HepG2 (cell line): ENCODE data around the gene CAPN15. TPM values are rescaled to one million over a fixed set of nuclear protein-coding genes. Genes with fewer than 3 reads are reported as not detected.

Source experiments
- ATAC-seq: fragments of 200-7000 bp; cut with Tn5 transposase; 3 replicates; pipeline ENCODE4 v1.9.1; 2020; ENCODE audit warnings: mild to moderate bottlenecking, moderate library complexity
- BruUV-seq: library from RNA; stranded (reverse); fragments of 400-500 nt; replicated peaks from 2 replicates; lab custom pipeline; 2021; lab: Mats Ljungman, UMichigan
- CTCF ChIA-PET: fragments of 300-600 bp; formaldehyde crosslinking; extraction: SDS; loops from one replicate; lab custom pipeline; 2021; ENCODE audit warnings: low total read pairs, inconsistent platforms, low intra/inter-chr PET ratio; lab: Yijun Ruan, JAX
- POLR2A ChIA-PET: fragments of 350-600 bp; sonication (Branson Sonifier 250); formaldehyde crosslinking; loops from one replicate; lab custom pipeline; 2020; ENCODE audit warnings: antibody characterized with exemption, inconsistent platforms; lab: Yijun Ruan, JAX
- DNase-seq: peaks from one replicate; pipeline ENCODE4 v3.0.0-alpha.2; 2015; ENCODE audit warnings: low spot score
- FAIRE-seq: peaks from 3 replicates; lab custom pipeline; 2011; peaks lifted over from hg19 to GRCh38; lab: Jason Lieb, UNC
- H2AFZ ChIP-seq: one replicate; pipeline ENCODE4 v1.6.1; 2011; ENCODE audit warnings: low read length, inconsistent platforms
- H3K27ac ChIP-seq: fragments of 300-600 bp; 3 replicates; pipeline ENCODE4 v1.8.0; 2011; ENCODE audit warnings: mixed run types, mild to moderate bottlenecking, mixed read lengths, low read length, inconsistent platforms; ENCODE audit not compliant: insufficient read depth; ENCODE audit errors: extremely low read length
- H3K27me3 ChIP-seq, 2 experiments: fragments of 200-600 bp in 1 of 2; 2 replicates in 1 of 2; 3 replicates in 1 of 2; pipeline versions ENCODE4 v1.6.0 to v1.8.0; 2011; ENCODE audit warnings: low read length in 2 of 2, mild to moderate bottlenecking in 2 of 2, moderate library complexity in 2 of 2, inconsistent platforms in 1 of 2; ENCODE audit not compliant: insufficient read depth in 2 of 2, control insufficient read depth in 1 of 2
- H3K36me3 ChIP-seq, 2 experiments: fragments of 200-600 bp in 1 of 2; replicated peaks in 1 of 2; 2 replicates in 1 of 2; 3 replicates in 1 of 2; pipeline versions ENCODE4 v1.5.1 to v1.8.0; 2011; ENCODE audit warnings: low read length in 2 of 2, inconsistent platforms in 1 of 2; ENCODE audit not compliant: insufficient read depth in 2 of 2, control insufficient read depth in 1 of 2
- H3K4me1 ChIP-seq: 2 replicates; pipeline ENCODE4 v1.5.1; 2012; ENCODE audit warnings: low read length, inconsistent platforms; ENCODE audit not compliant: insufficient read depth
- H3K4me2 ChIP-seq: 2 replicates; pipeline ENCODE4 v1.6.0; 2011; ENCODE audit warnings: low read depth, low read length, inconsistent platforms
- H3K4me3 ChIP-seq, 3 experiments: fragments of 200-600 bp in 1 of 3; sonication (generic), shearing (Covaris generic) in 1 of 3; replicated peaks in 1 of 3; 2 replicates each; pipeline ENCODE4 v1.5.1; 2011 to 2016; ENCODE audit warnings: low read length in 3 of 3, inconsistent platforms in 2 of 3, low read depth in 2 of 3, mild to moderate bottlenecking in 2 of 3, control low read depth in 1 of 3, mixed read lengths in 1 of 3; ENCODE audit not compliant: insufficient read depth in 1 of 3
- H3K79me2 ChIP-seq: one replicate; pipeline ENCODE4 v1.6.1; 2011; ENCODE audit warnings: low read length, inconsistent platforms; ENCODE audit not compliant: insufficient read depth
- H3K9ac ChIP-seq: 2 replicates; pipeline ENCODE4 v1.6.0; 2011; ENCODE audit warnings: mild to moderate bottlenecking, low read depth, low read length, inconsistent platforms; ENCODE audit not compliant: insufficient read depth
- H3K9me3 ChIP-seq: 2 replicates; pipeline ENCODE4 v1.5.1; 2012; ENCODE audit warnings: mild to moderate bottlenecking, low read length
- H4K20me1 ChIP-seq: 2 replicates; pipeline ENCODE4 v1.6.0; 2011; ENCODE audit warnings: inconsistent platforms, mild to moderate bottlenecking, low read length, moderate library complexity; ENCODE audit not compliant: insufficient read depth
- AGO2 ChIP-seq: fragments of 200-400 bp; formaldehyde crosslinking; optimal IDR thresholded peaks from 2 replicates; pipeline ENCODE3; 2017; ENCODE audit warnings: mild to moderate bottlenecking, low read depth, low read length, moderate library complexity
- ARID4A ChIP-seq: sonication (generic); formaldehyde crosslinking; IDR thresholded peaks from 2 replicates; pipeline ENCODE4 v1.5.0; 2020; ENCODE audit warnings: mild to moderate bottlenecking, missing genetic modification reagents, borderline replicate concordance
- BCL6 ChIP-seq: IDR thresholded peaks from 2 replicates; pipeline ENCODE4 v1.6.1; 2016; ENCODE audit warnings: missing genetic modification reagents, missing compliant biosample characterization
- ELF1 ChIP-seq: sonication (generic); formaldehyde crosslinking; IDR thresholded peaks from 2 replicates; pipeline ENCODE4 v1.4.0; 2020; ENCODE audit warnings: missing genetic modification reagents
- HHEX ChIP-seq: IDR thresholded peaks from 2 replicates; pipeline ENCODE4 v1.6.1; 2016; ENCODE audit warnings: control low read depth
- HMGA1 ChIP-seq: sonication (generic); formaldehyde crosslinking; conservative IDR thresholded peaks from 2 replicates; pipeline ENCODE4 v1.4.0; 2020; ENCODE audit warnings: missing genetic modification reagents
- KLF13 ChIP-seq: sonication (generic); formaldehyde crosslinking; IDR thresholded peaks from 2 replicates; pipeline ENCODE4 v1.4.0; 2020; ENCODE audit warnings: mild to moderate bottlenecking, missing genetic modification reagents
- RCOR2 ChIP-seq: IDR thresholded peaks from 2 replicates; pipeline ENCODE4 v1.6.1; 2016; ENCODE audit warnings: missing biosample characterization, missing genetic modification reagents
- SRSF1 ChIP-seq: fragments of 200-400 bp; formaldehyde crosslinking; optimal IDR thresholded peaks from 2 replicates; pipeline ENCODE3; 2017; ENCODE audit warnings: mild to moderate bottlenecking, low read depth, low read length, moderate library complexity
- TSC22D2 ChIP-seq: sonication (generic); formaldehyde crosslinking; IDR thresholded peaks from 2 replicates; pipeline ENCODE4 v1.5.1; 2020; ENCODE audit warnings: missing genetic modification reagents, mild to moderate bottlenecking, borderline replicate concordance
- ZFYVE20 ChIP-seq: sonication (generic); formaldehyde crosslinking; IDR thresholded peaks from 2 replicates; pipeline ENCODE4 v1.8.0; 2023; ENCODE audit warnings: low read depth, mild to moderate bottlenecking, moderate library complexity, missing genetic modification reagents, borderline replicate concordance
- ZHX1 ChIP-seq: sonication (generic); formaldehyde crosslinking; IDR thresholded peaks from 2 replicates; pipeline ENCODE4 v1.8.1; 2022; ENCODE audit warnings: low read depth, mild to moderate bottlenecking, missing genetic modification reagents
- ZNF326 ChIP-seq: sonication (generic); formaldehyde crosslinking; IDR thresholded peaks from 2 replicates; pipeline ENCODE4 v1.4.0; 2020; ENCODE audit warnings: missing genetic modification reagents, borderline replicate concordance
- ZNF790 ChIP-seq: sonication (generic); formaldehyde crosslinking; IDR thresholded peaks from 2 replicates; pipeline ENCODE4 v1.8.0; 2022; ENCODE audit warnings: missing genetic modification reagents, mild to moderate bottlenecking, borderline replicate concordance
- ZNF800 ChIP-seq: sonication (generic); formaldehyde crosslinking; IDR thresholded peaks from 2 replicates; pipeline ENCODE4 v1.4.0; 2020; ENCODE audit warnings: missing genetic modification reagents
- ZNF83 ChIP-seq: sonication (generic); formaldehyde crosslinking; IDR thresholded peaks from 2 replicates; pipeline ENCODE4 v1.4.0; 2020; ENCODE audit warnings: missing genetic modification reagents, mild to moderate bottlenecking, borderline replicate concordance
- ZNF878 ChIP-seq: sonication (generic); formaldehyde crosslinking; IDR thresholded peaks from 2 replicates; pipeline ENCODE4 v1.8.1; 2023; ENCODE audit warnings: mild to moderate bottlenecking, missing genetic modification reagents, moderate library complexity
- WGBS: methylation state at CpG from one replicate; pipeline ENCODE4 v1.1.6; 2017; ENCODE audit warnings: low lambda C conversion rate; 5-methylcytosine and 5-hydroxymethylcytosine counted together
- in situ Hi-C: cut with HindIII; loops from 2 replicates; pipeline ENCODE4 v1.10.0; 2017; ENCODE audit warnings: low pct_unique_long_range_greater_than_20kb; ENCODE audit not compliant: extremely low pct_ligation_motif_present
- intact Hi-C: fragments of 100-400 bp; cut with micrococcal nuclease; formaldehyde crosslinking; loops from one replicate; pipeline ENCODE4 v1.10.0; 2022; ENCODE audit not compliant: unreplicated experiment
- polyA plus RNA-seq, 8 experiments: library from polyadenylated mRNA; depleted of rRNA in 3 of 8; stranded (reverse) in 7 of 8; unstranded in 1 of 8; fragments of >200 nt; fragmentation: Illumina TruSeq in 4 of 8; extraction: Trizol in 4 of 8; gene quantifications; 2 replicates each; pipeline versions ENCODE4 v1.2.1 to v1.2.3, GENCODE V29; 2011 to 2016; ENCODE audit warnings: low read depth in 4 of 8, missing spikeins in 1 of 8, mixed read lengths in 1 of 8; ENCODE audit not compliant: insufficient read depth in 1 of 8
- total RNA-seq, 5 experiments: library from RNA; depleted of rRNA; stranded (reverse); fragments of >200 nt; fragmentation: Illumina TruSeq; extraction: Trizol; gene quantifications; 2 replicates each; pipeline ENCODE4 v1.2.3, GENCODE V29; 2016; ENCODE audit warnings: low read depth in 1 of 5

CAPN15 gene
- total and polyA plus RNA-seq, 2 of the 13 experiments (the other 11 are each of a cell fraction or from before 2014, with no cell fraction given): 14.9 to 24.5 TPM

GRCh38 chr16:525123-525519 is 2.4 kb upstream of the CAPN15 start:
- H2AFZ ChIP-seq: no peak overlapping the region
- FAIRE-seq (no peak), ATAC-seq (no peak), DNase-seq (no peak)
- H3K79me2 ChIP-seq: peaks cover 37% of the 10 kb centered on the region
- H3K4me1 ChIP-seq: peaks cover 43% of the 10 kb centered on the region
- 97% methylated on average over 6 of the region's 8 CpGs for WGBS
- in situ Hi-C loops: no loop called here
- H3K27me3 ChIP-seq: no peaks in the 10 kb centered on the region; a peak in 1 of 5 replicates
- BruUV-seq: no TSS peak
- H3K9me3 ChIP-seq: no peaks in the 10 kb centered on the region
- intact Hi-C loops: no loop called here
- H3K36me3 ChIP-seq: peaks cover 6 to 16% of the 10 kb centered on the region in 2 experiments; a peak in 4 of 5 replicates
- peak overlapping the region; percentile 98; the same call in 1 of the 2 replicates for H3K9ac ChIP-seq
- ChIA-PET CTCF (no interaction called here), POLR2A (interaction anchor here (2.2 to 2.7 kb wide), 2 partner anchors 9 to 24 kb away, joined by 7 to 35 read pairs; no protein-coding TSS in a partner anchor)
- H3K4me2 ChIP-seq: peak overlapping the region; percentile 99; the same call in 1 of the 2 replicates
- H3K27ac ChIP-seq: no peak overlapping the region
- no peak overlapping the region; a peak in 1 of 6 replicates for H3K4me3 ChIP-seq
- peaks cover 7% of the 10 kb centered on the region; the same call in 1 of the 2 replicates for H4K20me1 ChIP-seq
- TF ChIP-seq ZFYVE20 (no peak), ZNF326 (CRISPR knock-in tag) (peak; percentile 69; the same call in 1 of the 2 replicates), TSC22D2 (CRISPR knock-in tag) (no peak), HMGA1 (CRISPR knock-in tag) (no peak), RCOR2 (CRISPR knock-in tag) (no peak), ZNF878 (CRISPR knock-in tag) (no peak), BCL6 (no peak), SRSF1 (peak; percentile 32), ELF1 (no peak), HHEX (no peak), ZHX1 (no peak), ZNF790 (no peak), ARID4A (CRISPR knock-in tag) (no peak), KLF13 (CRISPR knock-in tag) (no peak), ZNF83 (CRISPR knock-in tag) (no peak), ZNF800 (CRISPR knock-in tag) (no peak), AGO2 (peak; percentile 1)
